KMS-11 (cell line): ENCODE results near the gene SLC24A4.

ENCODE experiments used
- H2AFZ ChIP-seq: fragments of 200-600 bp; sonication (generic); 2 replicates; pipeline ENCODE4 v1.6.1; 2016; ENCODE audit warnings: antibody characterized with exemption, mixed run types, low read depth
- H3K27ac ChIP-seq: fragments of 200-600 bp; sonication (generic); 2 replicates; pipeline ENCODE4 v1.6.1; 2016; ENCODE audit warnings: mild to moderate bottlenecking, mixed run types
- H3K27me3 ChIP-seq: fragments of 200-600 bp; sonication (generic); 2 replicates; pipeline ENCODE4 v1.6.1; 2017; ENCODE audit warnings: mild to moderate bottlenecking, low read depth, mixed run types, moderate library complexity; ENCODE audit not compliant: insufficient read depth
- H3K36me3 ChIP-seq: fragments of 200-600 bp; sonication (generic); 2 replicates; pipeline ENCODE4 v1.6.1; 2017; ENCODE audit warnings: mild to moderate bottlenecking, mixed run types; ENCODE audit not compliant: insufficient read depth
- H3K4me1 ChIP-seq: fragments of 200-600 bp; sonication (generic); 2 replicates; pipeline ENCODE4 v1.6.1; 2016; ENCODE audit warnings: mild to moderate bottlenecking, low read depth, mixed run types; ENCODE audit not compliant: poor library complexity, severe bottlenecking
- H3K4me2 ChIP-seq: fragments of 200-600 bp; sonication (generic); 2 replicates; pipeline ENCODE4 v1.7.0; 2016; ENCODE audit warnings: mild to moderate bottlenecking, mixed run types
- H3K4me3 ChIP-seq: fragments of 200-600 bp; sonication (generic); IDR thresholded peaks from 2 replicates; pipeline ENCODE4 v1.6.1; 2017; ENCODE audit warnings: low read depth, low read length, mixed read lengths; ENCODE audit not compliant: insufficient read depth
- H3K79me2 ChIP-seq: fragments of 200-600 bp; sonication (generic); 2 replicates; pipeline ENCODE4 v1.6.1; 2016; ENCODE audit warnings: low read depth, mixed run types; ENCODE audit not compliant: insufficient read depth
- H3K9ac ChIP-seq: fragments of 200-600 bp; sonication (generic); 2 replicates; pipeline ENCODE4 v1.6.1; 2016; ENCODE audit warnings: mild to moderate bottlenecking, mixed run types
- H4K20me1 ChIP-seq: fragments of 200-600 bp; sonication (generic); 2 replicates; pipeline ENCODE4 v1.6.1; 2016; ENCODE audit warnings: mild to moderate bottlenecking, mixed run types; ENCODE audit not compliant: insufficient read depth
- CTCF ChIP-seq: fragments of 200-600 bp; sonication (generic); conservative IDR thresholded peaks from 2 replicates; pipeline ENCODE4 v1.6.1; 2017; ENCODE audit warnings: low read depth, mild to moderate bottlenecking, antibody characterized with exemption, low read length, moderate library complexity, mixed read lengths

The SLC24A4 gene

GRCh38 chr14:92310776-92311375 is 12.1 kb upstream of the SLC24A4 start:
- no peaks in the 10 kb centered on the region for H3K27me3 ChIP-seq
- no peaks in the 10 kb centered on the region for H3K79me2 ChIP-seq
- H3K4me1 ChIP-seq, result no peaks in the 10 kb centered on the region
- H4K20me1 ChIP-seq, result no peaks in the 10 kb centered on the region
- H3K27ac ChIP-seq, result no peak overlapping the region
- no peaks in the 10 kb centered on the region for H3K36me3 ChIP-seq
- no peak overlapping the region for H3K4me3 ChIP-seq
- no peak overlapping the region for H2AFZ ChIP-seq
- no peak for TF ChIP-seq CTCF
- no peak overlapping the region for H3K9ac ChIP-seq
- H3K4me2 ChIP-seq, result no peak overlapping the region

GRCh38 chr14:92314182-92314581 is 8.8 kb upstream of the SLC24A4 start:
- no peaks in the 10 kb centered on the region for H3K27me3 ChIP-seq
- H3K36me3 ChIP-seq, result no peaks in the 10 kb centered on the region
- H3K9ac ChIP-seq, result no peak overlapping the region
- H4K20me1 ChIP-seq, result no peaks in the 10 kb centered on the region
- H3K4me2 ChIP-seq, result no peak overlapping the region
- no peaks in the 10 kb centered on the region for H3K79me2 ChIP-seq
- no peak overlapping the region for H2AFZ ChIP-seq
- H3K4me1 ChIP-seq, result no peaks in the 10 kb centered on the region
- TF ChIP-seq CTCF, result no peak
- no peak overlapping the region for H3K27ac ChIP-seq
- no peak overlapping the region for H3K4me3 ChIP-seq

GRCh38 chr14:92315050-92315805 is 7.7 kb upstream of the SLC24A4 start:
- Histone ChIP-seq H3K27me3 (no peaks in the 10 kb centered on the region), H2AFZ (no peak overlapping the region), H3K4me1 (no peaks in the 10 kb centered on the region), H3K4me3 (no peak overlapping the region), H3K27ac (no peak overlapping the region), H3K36me3 (no peaks in the 10 kb centered on the region), H3K9ac (no peak overlapping the region), H4K20me1 (no peaks in the 10 kb centered on the region), H3K79me2 (no peaks in the 10 kb centered on the region), H3K4me2 (no peak overlapping the region)
- no peak for TF ChIP-seq CTCF

- H3K4me1 ChIP-seq, result no peaks in the 10 kb centered on the region
- H3K9ac ChIP-seq, result no peak overlapping the region
- TF ChIP-seq CTCF, result no peak
- H3K27me3 ChIP-seq, result no peaks in the 10 kb centered on the region
- H2AFZ ChIP-seq, result no peak overlapping the region
- H3K36me3 ChIP-seq, result no peaks in the 10 kb centered on the region
- H3K27ac ChIP-seq, result no peak overlapping the region
- H4K20me1 ChIP-seq, result no peaks in the 10 kb centered on the region
- H3K4me2 ChIP-seq, result no peak overlapping the region
- H3K79me2 ChIP-seq, result no peaks in the 10 kb centered on the region
- H3K4me3 ChIP-seq, result no peak overlapping the region
Observed at GRCh38 chr14:92316176-92316575, 6.8 kb upstream of the SLC24A4 start.
